AG04450 (cell line): Measurements from ENCODE around the gene FNDC11. TPM values are rescaled to one million over a fixed set of nuclear protein-coding genes. Genes with fewer than 3 reads are reported as not detected.

Experiments used
- CTCF ChIA-PET: fragments of 300-600, 350-600 bp; formaldehyde crosslinking; extraction: SDS; loops from one replicate; lab custom pipeline; 2022; ENCODE audit warnings: antibody characterized with exemption, inconsistent platforms; lab: Charles Lee
- POLR2A ChIA-PET: fragments of 350-600 bp; formaldehyde crosslinking; extraction: SDS; loops from one replicate; lab custom pipeline; 2021; ENCODE audit warnings: antibody characterized with exemption, inconsistent platforms; lab: Yijun Ruan, JAX
- DNase-seq: peaks from one replicate; pipeline ENCODE4 v3.0.0-alpha.2; 2011; ENCODE audit warnings: low read depth, low spot score
- H3K27ac ChIP-seq: one replicate; pipeline ENCODE4 v1.5.1; 2012; ENCODE audit warnings: low read depth, low read length, control low read depth
- H3K27me3 ChIP-seq: one replicate; pipeline ENCODE4 v1.6.0; 2012; ENCODE audit warnings: low read length; ENCODE audit not compliant: control insufficient read depth, insufficient read depth
- H3K4me3 ChIP-seq: 2 replicates; pipeline ENCODE4 v1.5.1; 2011; ENCODE audit warnings: mild to moderate bottlenecking, low read depth, low read length, control low read depth
- H3K9me3 ChIP-seq: 2 replicates; pipeline ENCODE4 v1.5.1; 2012; ENCODE audit warnings: low read length; ENCODE audit not compliant: control insufficient read depth, insufficient read depth
- CTCF ChIP-seq: IDR thresholded peaks from 2 replicates; pipeline ENCODE4 v1.5.1; 2011; ENCODE audit warnings: low read depth, low read length, control low read depth, inconsistent platforms
- polyA plus RNA-seq: library from polyadenylated mRNA; depleted of rRNA; stranded (reverse); fragments of >200 nt; gene quantifications from 2 replicates; pipeline ENCODE4 v1.2.3, GENCODE V29; 2011

The FNDC11 gene
- polyA plus RNA-seq, 1 experiment: 0.64 TPM

- peaks cover 6% of the 10 kb centered on the region; the same call in 1 of the 2 replicates for H3K9me3 ChIP-seq
- ChIA-PET POLR2A (no interaction called here), CTCF (no interaction called here)
- DNase-seq: no peak
- no peak overlapping the region for H3K27ac ChIP-seq
- no peak for TF ChIP-seq CTCF
- H3K4me3 ChIP-seq: no peak overlapping the region
- H3K27me3 ChIP-seq: no peaks in the 10 kb centered on the region
These were observed 9.4 kb downstream of the FNDC11 start for GRCh38 chr20:63563225-63563935.

GRCh38 chr20:63564036-63564810, 10.3 kb downstream of the FNDC11 start:
- H3K9me3 ChIP-seq: peaks cover 6% of the 10 kb centered on the region; the same call in 1 of the 2 replicates
- no peaks in the 10 kb centered on the region for H3K27me3 ChIP-seq
- POLR2A ChIA-PET: no interaction called here
- DNase-seq: no peak
- no peak overlapping the region for H3K27ac ChIP-seq
- CTCF ChIA-PET: no interaction called here
- H3K4me3 ChIP-seq: no peak overlapping the region
- TF ChIP-seq CTCF: no peak

GRCh38 chr20:63565021-63565698, 11.2 kb downstream of the FNDC11 start:
- Histone ChIP-seq H3K27ac (no peak overlapping the region), H3K4me3 (no peak overlapping the region), H3K27me3 (no peaks in the 10 kb centered on the region), H3K9me3 (peaks cover 1% of the 10 kb centered on the region; the same call in 1 of the 2 replicates)
- ChIA-PET CTCF (no interaction called here), POLR2A (no interaction called here)
- no peak for TF ChIP-seq CTCF
- no peak for DNase-seq

GRCh38 chr20:63565699-63566335, 11.9 kb downstream of the FNDC11 start:
- Histone ChIP-seq H3K4me3 (no peak overlapping the region), H3K9me3 (no peaks in the 10 kb centered on the region; the same call in 1 of the 2 replicates), H3K27me3 (no peaks in the 10 kb centered on the region), H3K27ac (no peak overlapping the region)
- CTCF ChIA-PET: no interaction called here
- POLR2A ChIA-PET: no interaction called here
- no peak for DNase-seq
- no peak for TF ChIP-seq CTCF
